Dermis microvascular lymphatic vessel endothelial cell (primary cell): ENCODE measurements around the gene TAMALIN. TPM values are rescaled to one million over a fixed set of nuclear protein-coding genes. Genes with fewer than 3 reads are reported as not detected.
"Not testable (repeated sequence)": the region's sequence is repeated elsewhere in the genome, so short reads cannot be mapped to it uniquely, and the experiment has no call there.

Source experiments
- DNase-seq, 2 donors: peaks; one replicate each; pipeline versions ENCODE4 v3.0.0 to v3.0.0-alpha.2; 2010; ENCODE audit warnings: low read depth in 2 of 2
- total RNA-seq: library from RNA; depleted of rRNA; stranded (reverse); fragments of >200 nt; gene quantifications from 2 replicates; pipeline ENCODE4 v1.2.1, GENCODE V29; 2014

Gene TAMALIN
- 19.4 and 34.0 TPM in 2 replicates for total RNA-seq

GRCh38 chr12:52006726-52007157 lies at the start of gene TAMALIN:
Gene TAMALIN (plus strand): TSS chr12:52006946. CDS start chr12:52007020, 74 bp downstream.
- DNase-seq, result peak; percentile 39 to 83

- DNase-seq, result no peak
These were observed 48.2 kb upstream of the TAMALIN start for GRCh38 chr12:51958542-51958941.

DNA sequence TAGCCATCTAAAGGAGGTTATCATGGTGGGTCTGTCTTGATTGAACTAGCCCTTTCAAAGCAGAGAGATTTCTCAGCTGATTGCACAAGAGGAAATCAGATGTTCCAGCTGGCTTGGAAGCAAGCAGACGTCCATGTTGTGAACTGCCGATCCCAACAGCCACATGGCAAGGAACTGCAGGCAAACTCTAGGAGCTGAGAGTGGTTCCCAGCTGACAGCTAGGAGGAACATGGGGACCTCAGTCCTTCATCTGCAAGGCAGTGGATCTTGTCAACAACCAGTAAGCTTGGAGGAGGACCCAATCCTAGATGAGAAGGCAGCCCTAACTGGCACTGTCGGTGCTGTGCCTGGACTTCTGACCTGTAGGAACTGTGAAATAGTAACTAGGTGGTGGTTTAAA lies 47.5 kb upstream of the TAMALIN start:
- DNase-seq, result no peak

DNA sequence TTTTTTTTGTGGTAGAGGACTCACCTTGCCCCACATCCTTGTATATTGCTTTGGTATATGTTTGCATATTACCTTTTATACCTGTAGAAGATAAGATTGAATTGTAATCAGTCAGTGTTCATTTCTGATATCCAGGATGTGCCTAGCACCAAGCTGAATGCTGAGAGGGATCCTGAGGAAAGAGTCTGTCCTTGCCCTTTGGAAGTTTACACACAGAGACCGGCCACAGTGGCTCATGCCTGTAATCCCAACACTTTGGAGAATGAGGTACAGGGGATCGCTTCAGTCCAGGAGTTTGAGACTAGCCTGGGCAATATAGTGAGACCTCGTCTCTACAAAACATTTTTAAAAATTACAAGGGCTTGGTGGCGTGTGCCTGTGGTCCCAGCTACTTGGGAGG lies 46.8 kb upstream of the TAMALIN start:
- DNase-seq, result no peak

DNA sequence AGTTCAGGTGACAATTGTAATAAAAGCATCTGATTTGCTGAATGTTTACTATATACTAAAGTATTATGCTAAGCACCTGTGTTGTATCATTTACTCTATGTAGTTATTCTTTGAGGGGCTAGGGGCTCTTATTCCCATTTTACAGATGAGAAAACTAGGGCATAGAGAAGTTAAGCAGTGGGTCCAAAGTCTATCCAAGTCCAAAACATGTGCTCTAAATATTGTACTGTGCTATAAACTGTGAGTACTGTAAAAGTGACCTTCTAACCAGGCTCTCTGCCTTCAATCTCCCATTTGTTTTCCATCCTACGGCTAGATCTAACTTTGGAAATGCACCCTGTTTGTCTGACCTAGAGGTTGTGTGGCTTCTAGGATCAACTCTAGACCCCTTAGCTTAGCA lies 46.3 kb upstream of the TAMALIN start:
- DNase-seq, result no peak

GRCh38 chr12:51960890-51961289 lies 45.9 kb upstream of the TAMALIN start:
- DNase-seq, result no peak

- DNase-seq, result no peak
These were observed 44.9 kb upstream of the TAMALIN start for GRCh38 chr12:51961834-51962233.

DNA sequence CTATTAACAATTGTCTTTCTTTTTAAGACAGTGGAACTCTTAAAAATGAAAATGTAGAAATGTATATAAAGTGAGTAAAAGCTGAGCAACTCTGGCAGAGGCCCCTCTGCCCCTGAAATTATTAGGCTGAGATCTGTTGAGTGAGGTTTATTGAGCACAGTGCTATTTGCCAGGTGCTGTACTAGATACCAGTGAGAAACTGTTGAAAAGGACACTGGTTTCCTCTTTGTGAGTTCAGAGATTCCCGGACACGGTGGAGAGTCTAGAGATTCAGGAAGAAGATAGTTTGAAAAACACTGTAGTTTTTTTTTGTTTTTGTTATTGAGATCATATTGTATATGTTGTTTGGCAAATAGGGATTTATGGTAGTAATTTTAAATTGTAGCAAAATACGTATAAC lies 44.0 kb upstream of the TAMALIN start:
- peak in 1 of 2 donors; percentile 17 for DNase-seq

DNA sequence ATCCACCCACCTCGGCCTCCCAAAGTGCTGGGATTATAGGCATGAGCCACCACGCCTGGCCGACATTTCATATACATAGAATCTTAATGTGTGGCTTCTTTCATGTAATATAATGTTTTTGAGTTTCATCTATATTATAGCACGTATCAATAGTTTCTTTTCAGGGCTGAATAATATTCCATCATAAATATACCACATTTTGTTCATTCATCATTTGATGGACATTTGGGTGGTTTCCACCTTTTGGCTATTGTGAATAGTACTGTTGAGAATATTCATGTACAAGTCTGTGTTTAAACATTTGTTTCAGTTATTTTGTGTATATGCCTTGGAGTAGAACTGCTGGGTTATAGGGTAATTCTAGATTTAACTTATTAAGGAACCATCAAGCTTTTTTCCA lies 43.3 kb upstream of the TAMALIN start:
- no peak for DNase-seq

DNA sequence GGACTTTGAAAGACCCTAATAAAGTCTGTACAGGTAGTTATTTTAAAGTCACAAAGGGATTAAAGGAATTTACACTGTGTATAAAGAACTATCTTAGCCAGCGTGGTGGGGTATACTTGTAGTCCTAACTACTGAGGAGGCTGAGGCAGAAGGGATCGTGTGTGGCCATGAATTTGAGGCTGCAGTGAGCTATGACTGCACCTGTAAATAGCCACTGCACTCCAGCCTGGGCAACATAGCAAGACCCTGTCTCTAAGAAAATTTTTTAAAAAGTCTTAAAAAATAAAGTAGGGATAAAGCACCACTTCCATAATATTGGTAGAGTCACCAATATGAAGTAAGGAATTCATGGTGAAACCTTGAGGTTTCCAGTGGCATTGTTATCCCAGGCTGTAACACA lies 37.1 kb upstream of the TAMALIN start:
- no peak for DNase-seq

GRCh38 chr12:51970904-51971646 lies 35.7 kb upstream of the TAMALIN start:
- DNase-seq, result peak; percentile 66 to 84

GRCh38 chr12:51971679-51972421 lies 34.9 kb upstream of the TAMALIN start:
- DNase-seq, result peak in 1 of 2 donors; percentile 49

DNA sequence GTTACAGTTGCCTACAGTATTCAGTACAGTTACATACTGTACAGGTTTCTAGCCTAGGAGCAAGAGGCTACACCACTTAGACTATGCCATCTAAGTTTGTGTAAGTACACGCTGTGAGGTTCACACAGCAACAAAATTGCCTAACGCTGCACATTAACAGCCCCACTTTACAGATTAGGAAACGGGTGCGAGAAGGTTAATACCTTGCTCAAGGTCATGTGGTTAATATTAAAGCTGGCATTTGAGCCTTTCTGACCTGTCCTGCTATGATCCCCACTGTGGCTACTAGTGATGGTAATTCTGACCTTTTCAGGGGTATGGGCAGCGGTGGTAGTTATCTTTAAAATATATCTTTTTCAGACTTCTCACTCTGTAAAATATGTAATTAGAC lies 34.3 kb upstream of the TAMALIN start:
- peak in 1 of 2 donors; percentile 5 for DNase-seq

- DNase-seq, result peak in 1 of 2 donors; percentile 85
These were observed 33.9 kb upstream of the TAMALIN start for GRCh38 chr12:51972849-51973273.

DNA sequence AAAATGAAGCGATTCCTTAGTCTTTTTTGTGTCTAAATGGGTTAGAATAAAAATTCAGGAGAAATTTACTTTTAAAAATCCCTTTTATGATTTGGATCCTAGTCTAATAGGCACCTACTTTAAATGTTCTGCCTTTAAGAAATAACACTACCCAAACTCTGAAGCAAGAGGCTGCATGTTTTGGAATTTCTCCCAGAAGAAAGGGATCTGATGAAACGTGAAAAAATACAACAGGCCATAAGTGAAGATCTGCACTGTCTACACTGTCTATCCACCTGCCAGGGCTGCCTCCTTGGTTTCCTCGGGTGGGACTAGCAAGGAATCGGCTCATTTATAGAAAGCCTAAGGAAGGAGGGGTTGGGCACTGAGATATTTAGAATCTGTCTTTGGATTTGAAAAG lies 33.2 kb upstream of the TAMALIN start:
- DNase-seq, result no peak

GRCh38 chr12:51974646-51975045 lies 32.1 kb upstream of the TAMALIN start:
- DNase-seq, result peak in 1 of 2 donors; percentile 36

- DNase-seq, result no peak
These were observed 31.6 kb upstream of the TAMALIN start for GRCh38 chr12:51975196-51975595.

DNA sequence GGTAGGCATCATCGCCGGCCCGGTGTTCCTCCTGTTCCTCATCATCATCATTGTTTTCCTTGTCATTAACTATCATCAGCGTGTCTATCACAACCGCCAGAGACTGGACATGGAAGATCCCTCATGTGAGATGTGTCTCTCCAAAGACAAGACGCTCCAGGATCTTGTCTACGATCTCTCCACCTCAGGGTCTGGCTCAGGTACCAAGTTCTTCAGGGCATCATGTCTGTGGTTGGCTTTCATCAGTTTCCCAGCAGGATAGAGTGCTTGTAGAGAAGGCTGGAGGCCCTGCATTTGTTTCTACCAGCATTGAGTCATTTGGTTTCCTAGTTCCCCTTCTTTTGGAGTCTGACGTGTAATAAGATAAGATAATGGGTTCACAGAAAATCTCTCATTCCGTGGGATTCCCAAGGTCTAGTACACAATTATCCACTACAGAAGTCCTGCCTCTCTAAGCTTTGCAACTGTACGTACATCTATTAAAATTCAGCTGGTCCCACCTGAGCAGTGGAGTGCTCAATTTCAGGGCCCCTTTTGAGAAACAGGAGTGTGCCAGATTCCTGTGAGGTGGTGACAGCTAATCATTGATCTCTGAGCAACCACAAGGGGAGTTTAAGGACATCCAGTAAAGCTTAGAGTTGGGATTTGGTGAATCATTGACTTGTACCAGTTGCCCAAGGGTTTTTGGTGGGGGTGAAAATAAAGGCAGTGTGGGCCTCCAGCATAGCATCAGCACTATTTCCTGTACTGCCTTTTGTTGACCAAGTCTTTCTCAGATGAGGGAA lies 30.2 kb upstream of the TAMALIN start:
- peak in 1 of 2 donors; percentile 6 for DNase-seq

GRCh38 chr12:51977320-51977753 lies 29.4 kb upstream of the TAMALIN start:
- no peak for DNase-seq

GRCh38 chr12:51979306-51979705 lies 27.4 kb upstream of the TAMALIN start:
- DNase-seq, result not testable (repeated sequence)

DNA sequence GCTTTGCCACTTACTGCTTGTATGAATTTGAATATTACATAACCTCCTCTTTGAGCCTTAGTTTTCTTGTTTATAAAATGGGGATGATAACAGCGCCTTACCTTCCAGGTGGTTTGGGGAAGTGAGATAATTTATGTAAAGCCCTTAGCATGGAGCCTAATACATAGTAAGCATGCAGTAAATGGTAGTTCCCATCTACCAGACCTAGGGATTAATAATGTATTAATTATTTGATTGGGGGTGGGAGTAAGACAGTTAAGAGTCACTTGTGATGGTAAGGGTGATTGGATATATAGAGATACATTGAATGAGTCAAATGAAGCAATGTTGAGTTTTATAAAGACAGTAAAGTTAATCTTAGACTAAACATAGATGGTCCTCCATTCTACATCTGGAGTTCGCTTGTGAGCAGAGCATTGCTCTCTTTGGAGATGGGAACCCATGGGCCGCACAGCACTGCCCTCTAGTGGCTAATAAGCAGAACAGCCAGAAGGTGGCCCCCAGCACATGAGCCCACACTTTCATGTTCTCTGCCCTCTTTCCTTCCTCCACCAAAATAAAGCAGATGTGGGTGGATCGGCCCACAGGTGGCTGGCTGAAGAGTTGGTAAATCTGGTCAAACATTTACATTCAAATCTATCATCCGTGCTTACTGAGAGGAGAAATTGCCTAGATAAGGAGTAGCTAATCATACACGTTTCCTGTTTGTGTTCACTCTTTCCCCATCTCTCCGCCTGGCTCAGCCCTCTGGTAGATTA lies 26.5 kb upstream of the TAMALIN start:
- DNase-seq, result peak in 1 of 2 donors; percentile 72
